HCT116 (cell line): ENCODE measurements around the gene NECAB3.

Experiments
- ATF3 ChIP-seq: IDR thresholded peaks from 2 replicates; pipeline ENCODE4 v1.6.1; 2012
- EZH2phosphoT487 ChIP-seq: fragments of 200-600 bp; IDR thresholded peaks from 2 replicates; pipeline ENCODE4 v1.6.1; 2018; ENCODE audit warnings: antibody characterized with exemption, borderline replicate concordance
- JUND ChIP-seq: IDR thresholded peaks from 2 replicates; pipeline ENCODE4 v1.6.1; 2012
- POLR2A ChIP-seq: IDR thresholded peaks from 2 replicates; pipeline ENCODE4 v1.7.0; 2011; ENCODE audit warnings: borderline replicate concordance; ENCODE audit not compliant: insufficient read depth, insufficient read length; ENCODE audit errors: extremely low read depth
- RAD21 ChIP-seq: IDR thresholded peaks from 2 replicates; pipeline ENCODE4 v1.6.1; 2012; ENCODE audit warnings: low read depth, mild to moderate bottlenecking

- TF ChIP-seq EZH2phosphoT487: no peak
- TF ChIP-seq POLR2A: no peak
- TF ChIP-seq JUND: no peak
- TF ChIP-seq RAD21: no peak
- TF ChIP-seq ATF3: no peak
These were observed 14.7 kb downstream of the NECAB3 start for GRCh38 chr20:33659341-33660034.
